ENCODE measurements around the gene CSRP1.
A peak's percentile ranks its signal among the peaks of the same experiment; 100 is the strongest.

Gene CSRP1

DNA sequence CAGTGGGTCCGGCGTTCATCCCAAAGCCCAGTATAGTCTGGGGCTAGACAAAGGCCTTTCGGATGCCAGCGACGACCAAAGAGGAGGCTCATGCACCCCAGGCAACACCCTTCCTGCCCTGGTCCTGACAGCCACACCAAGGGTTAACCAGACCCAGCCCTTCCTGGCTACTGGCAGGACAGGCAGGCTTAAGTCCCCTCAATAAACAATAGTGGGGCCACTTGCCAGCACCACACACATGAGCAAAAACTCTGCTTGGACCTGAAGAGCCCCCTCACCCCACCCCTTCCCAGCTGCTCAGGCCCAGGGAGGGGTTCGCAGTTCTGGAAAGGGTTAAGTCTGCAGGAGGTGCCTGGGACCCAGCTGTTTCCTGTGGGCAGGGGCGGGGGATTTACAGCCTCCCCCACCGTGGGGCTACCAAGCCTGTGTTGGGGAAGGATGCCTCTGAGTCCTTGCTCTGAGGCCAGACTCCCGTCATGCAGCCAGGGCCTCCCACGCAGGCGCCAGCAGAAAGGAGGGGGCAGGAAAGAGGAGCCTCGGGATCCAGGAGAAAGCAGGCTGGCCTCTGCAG is 56.1 kb downstream of the CSRP1 start:
- DNase-seq = no peak

DNA sequence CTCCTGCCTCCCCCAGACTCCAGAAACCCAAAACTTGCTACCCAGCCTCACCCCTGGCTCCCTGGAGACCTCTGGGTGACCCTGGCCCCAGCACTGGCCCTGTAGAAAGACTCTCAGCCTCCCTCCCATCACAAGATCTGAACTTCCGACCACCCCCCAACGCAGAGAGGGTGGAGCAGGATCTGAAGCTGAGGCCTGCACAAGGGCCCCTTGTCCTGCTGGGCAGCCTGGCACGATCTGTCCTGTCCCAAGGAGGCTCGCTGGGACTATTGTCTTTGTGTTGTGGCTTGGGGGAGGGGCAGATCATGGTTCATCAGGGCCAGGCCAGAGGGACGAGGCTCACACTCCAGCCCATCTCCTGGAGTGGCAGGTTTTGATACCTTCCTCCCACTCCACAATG is 57.9 kb downstream of the CSRP1 start:
- DNase-seq = no peak

DNA sequence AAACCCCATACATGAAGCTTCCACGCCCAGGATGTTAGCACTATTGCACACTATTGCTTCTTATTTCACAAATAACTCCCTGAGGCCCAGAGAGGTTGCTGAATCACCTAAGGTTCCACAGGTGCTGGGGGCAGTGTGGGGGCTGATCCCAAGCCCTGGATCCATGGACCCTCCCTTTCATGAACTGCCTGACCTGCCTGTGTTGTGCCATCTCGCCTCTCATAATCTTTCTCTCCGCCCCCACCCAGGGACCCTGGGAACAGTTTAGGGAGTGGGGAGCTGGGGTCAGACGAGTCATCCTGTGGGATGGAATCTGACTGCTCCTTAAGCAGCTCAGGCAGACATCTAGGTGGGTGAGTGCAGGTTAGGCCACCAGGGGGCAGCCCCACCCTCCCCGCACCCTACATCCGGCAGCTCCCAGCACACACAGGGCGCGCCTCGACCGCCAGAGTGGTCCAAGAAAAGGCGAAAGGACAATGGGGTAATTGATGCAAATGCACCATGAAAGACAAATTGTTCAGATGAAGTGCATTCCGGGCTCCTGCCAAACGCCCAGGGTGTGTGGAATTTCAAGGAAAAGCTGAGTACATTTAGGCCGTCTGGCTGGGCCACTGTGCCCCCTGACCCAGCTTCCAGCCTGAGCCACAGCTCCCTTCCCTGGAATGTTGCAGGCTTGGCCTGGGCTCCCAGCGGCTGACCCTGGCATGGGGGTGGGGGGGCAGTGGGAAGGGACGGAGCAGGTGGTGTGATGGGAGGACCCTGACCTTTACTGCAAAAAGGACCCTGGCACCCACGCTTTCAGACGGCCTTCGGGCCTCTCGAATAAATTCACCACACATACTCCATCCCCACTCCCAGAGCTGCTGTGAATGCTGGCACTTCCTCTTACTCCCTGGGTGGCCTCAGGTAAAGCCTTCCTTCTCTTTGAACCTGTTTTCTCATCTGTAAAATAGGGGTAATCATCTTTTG is 58.7 kb downstream of the CSRP1 start:
- DNase-seq = peak; percentile 48 to 53

DNA sequence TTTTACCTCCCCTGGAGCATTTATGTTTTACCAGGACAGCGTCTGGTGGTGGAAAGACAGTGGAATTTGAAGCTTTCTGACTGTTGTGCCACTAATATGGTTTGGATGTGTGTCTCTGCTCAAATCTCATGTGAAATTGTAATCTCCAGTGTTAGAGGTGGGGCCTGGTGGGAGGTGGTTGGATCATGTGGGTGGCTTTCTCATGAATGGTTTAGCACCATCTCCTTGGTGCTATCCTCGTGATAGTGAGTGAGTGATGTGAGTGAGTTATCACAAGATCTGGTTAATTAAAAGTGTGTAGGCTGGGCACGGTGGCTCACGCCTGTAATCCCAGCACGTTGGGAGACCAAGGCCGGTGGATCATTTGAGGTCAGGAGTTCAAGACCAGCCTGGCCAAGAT is 61.6 kb downstream of the CSRP1 start:
- DNase-seq = no peak

DNA sequence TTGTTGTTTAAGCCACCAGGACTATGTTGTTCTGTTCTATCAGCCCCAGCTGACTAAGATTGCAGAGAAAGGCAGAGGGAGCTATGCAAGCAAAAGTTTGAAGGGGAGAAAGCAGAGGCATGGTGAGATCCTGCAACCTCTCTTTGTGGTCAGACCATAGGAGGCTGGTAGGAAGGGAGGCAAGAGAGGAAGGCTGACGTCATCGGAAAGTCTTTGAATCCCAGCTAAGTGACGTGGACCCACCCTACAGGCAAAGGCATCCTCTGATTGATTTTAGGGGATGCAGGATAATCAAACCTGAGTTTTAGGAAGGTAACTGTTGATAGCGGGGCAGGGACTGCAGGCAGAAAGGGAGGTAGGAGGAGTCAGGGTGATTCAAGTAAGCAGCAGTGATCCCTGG is 62.1 kb downstream of the CSRP1 start:
- no peak for DNase-seq

DNA sequence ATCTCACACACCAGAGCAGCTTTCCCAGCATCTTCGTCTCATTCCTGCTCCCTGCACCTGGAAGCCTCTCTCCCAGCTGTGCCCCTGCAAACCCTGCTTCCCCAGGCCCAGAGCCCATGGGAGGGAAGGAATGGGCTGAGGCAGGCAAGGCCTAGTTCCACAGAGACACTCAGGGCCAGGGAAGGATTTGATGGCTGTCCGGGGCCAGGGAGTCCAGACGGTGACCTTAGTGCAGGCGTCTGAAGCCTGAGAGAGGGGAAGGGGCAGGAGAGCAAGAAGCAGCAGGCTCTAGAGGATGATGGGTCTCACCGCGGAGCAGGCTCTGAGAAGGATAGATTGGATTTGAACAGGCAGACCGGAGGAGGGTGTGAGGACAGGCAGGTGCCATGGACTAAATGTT is 63.2 kb downstream of the CSRP1 start:
- no peak for DNase-seq

DNA sequence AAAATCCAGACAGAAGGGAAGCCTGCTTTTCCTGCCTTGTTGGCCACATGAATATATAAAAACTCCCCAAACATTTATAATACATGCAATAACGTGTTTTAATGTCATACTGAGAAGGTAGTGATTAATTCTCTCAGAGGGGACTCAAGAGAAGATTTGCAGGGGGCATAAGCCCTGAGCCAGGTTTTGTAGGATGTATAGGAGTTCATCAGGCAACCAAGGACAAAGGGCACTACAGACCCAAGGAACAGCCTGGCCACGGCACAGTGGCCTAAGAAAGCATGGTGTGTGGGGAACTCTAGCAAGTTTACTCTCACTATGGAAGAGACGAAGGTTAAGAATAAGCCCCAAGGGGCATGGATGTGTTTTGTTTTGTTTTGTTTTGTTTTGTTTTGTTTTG is 70.0 kb downstream of the CSRP1 start:
- DNase-seq = no peak

DNA sequence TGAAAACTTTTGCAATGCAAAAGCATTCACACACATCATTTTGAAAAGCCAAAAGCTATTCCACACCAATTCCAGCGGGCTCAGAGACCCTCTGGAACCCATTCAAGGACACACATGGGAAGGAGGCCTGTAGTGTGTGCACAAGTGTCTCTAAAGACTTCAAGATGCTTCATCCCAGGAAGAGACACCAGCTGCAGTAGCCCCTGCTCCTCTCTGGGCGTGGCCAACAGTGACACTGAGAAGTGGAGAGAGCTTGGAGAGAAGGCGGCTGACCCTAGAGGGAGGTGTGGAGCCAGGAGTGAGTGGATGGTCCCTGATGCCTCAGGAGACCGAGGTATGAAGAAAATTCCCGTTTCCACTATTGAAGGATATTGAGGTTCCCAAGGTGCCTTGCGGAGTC is 70.5 kb downstream of the CSRP1 start:
- no peak for DNase-seq

DNA sequence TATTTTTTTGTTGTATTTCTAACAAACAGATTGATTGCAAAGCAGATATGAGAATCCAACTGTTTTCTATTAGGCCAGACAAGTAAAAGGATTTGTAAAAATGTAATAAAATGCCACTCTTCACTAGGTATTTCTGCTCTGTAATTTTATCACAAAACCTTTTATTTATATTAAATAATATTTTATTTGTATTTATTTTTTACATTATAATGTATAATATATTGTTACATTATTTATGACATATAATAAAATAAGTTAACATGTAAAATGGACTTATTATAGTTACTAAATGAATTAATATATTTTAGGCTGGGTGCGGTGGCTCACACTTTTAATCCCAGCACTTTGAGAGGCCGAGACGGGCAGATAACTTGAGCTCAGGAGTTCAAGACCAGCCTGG is 72.7 kb downstream of the CSRP1 start:
- DNase-seq = no peak

DNA sequence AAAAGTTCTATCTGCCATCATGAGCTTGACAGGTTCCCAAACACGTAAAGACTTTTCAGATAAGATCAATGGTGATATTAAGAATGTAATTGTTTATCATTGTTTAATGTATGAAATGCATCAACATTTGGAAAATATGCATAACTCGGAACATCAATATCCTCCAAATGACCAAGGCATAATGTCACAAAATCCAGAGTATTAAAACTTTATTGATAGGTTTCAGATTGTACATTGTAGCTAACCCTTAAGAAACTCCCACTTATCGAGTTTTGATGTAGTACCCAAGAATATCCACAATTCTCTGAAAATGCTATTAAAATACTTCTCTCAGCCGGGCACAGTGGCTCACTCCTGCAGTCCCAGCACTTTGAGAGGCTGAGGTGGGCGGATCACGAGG is 73.3 kb downstream of the CSRP1 start:
- DNase-seq = no peak
